ENCODE data around the gene ITFG1. TPM values are rescaled to one million over a fixed set of nuclear protein-coding genes. Genes with fewer than 3 reads are reported as not detected.

The ITFG1 gene
- total and polyA plus RNA-seq, 9 of the 15 experiments (the other 6 are each of a cell fraction or from before 2014, with no cell fraction given): 17.1 to 83.5 (median 35.8) TPM

- TF ChIP-seq NRF1 (conservative IDR thresholded peaks at IDR 0.05 in 1 of 2, IDR thresholded peaks at IDR 0.05 in 1 of 2) (peak in 1 of 2 experiments; percentile 43; a peak in 2 of 4 replicates), STAG1 (CRISPR knock-in tag; IDR thresholded peaks at IDR 0.05; ENCODE audit: borderline replicate concordance) (0 out of 2 replicates have a peak, but pooled peaks have one; percentile 25), ELF2 (CRISPR knock-in tag; IDR thresholded peaks at IDR 0.05) (no peak), ZFX (CRISPR knock-in tag; IDR thresholded peaks at IDR 0.05) (peak; percentile 82), RAD21 (CRISPR knock-in tag; conservative IDR thresholded peaks at IDR 0.05 in 1 of 2, IDR thresholded peaks at IDR 0.05 in 1 of 2) (peak; percentile 34 to 62), YY1 (IDR thresholded peaks at IDR 0.05; ENCODE audit: borderline replicate concordance in 1 of 3, control insufficient read depth in 1 of 3, extremely low read depth in 1 of 3, insufficient read depth in 3 of 3, insufficient read length in 1 of 3, insufficient replicate concordance in 2 of 3, low read depth in 1 of 3, low read length in 2 of 3) (peak in 2 of 3 experiments; percentile 67 to 70), MAZ (CRISPR knock-in tag; conservative IDR thresholded peaks at IDR 0.05 in 1 of 2, IDR thresholded peaks at IDR 0.05 in 1 of 2) (peak in 1 of 2 experiments; percentile 46; a peak in 2 of 4 replicates), ILF3 (IDR thresholded peaks at IDR 0.05; ENCODE audit: borderline replicate concordance) (no peak), HNRNPLL (IDR thresholded peaks at IDR 0.05; ENCODE audit: low read depth, low read length, poor library complexity, severe bottlenecking) (peak; percentile 82), NUFIP1 (IDR thresholded peaks at IDR 0.05; ENCODE audit: partially characterized antibody) (no peak), CBX1 (IDR thresholded peaks at IDR 0.05; ENCODE audit: low read depth) (no peak), HNRNPL (IDR thresholded peaks at IDR 0.05; ENCODE audit: low read depth, low read length) (peak; percentile 54; the same call in 1 of the 2 replicates), HCFC1 (IDR thresholded peaks at IDR 0.05; ENCODE audit: low read depth, low read length) (peak; percentile 40; the same call in 1 of the 2 replicates), NR2C2 (CRISPR knock-in tag; IDR thresholded peaks at IDR 0.05) (no peak), NR2C2 (tag; IDR thresholded peaks at IDR 0.05) (no peak), ZBTB9 (CRISPR knock-in tag; IDR thresholded peaks at IDR 0.05) (0 out of 2 replicates have a peak, but pooled peaks have one; percentile 9), ZNF232 (CRISPR knock-in tag; IDR thresholded peaks at IDR 0.05) (peak; percentile 36; the same call in 1 of the 2 replicates), FOXP1 (CRISPR knock-in tag; IDR thresholded peaks at IDR 0.05) (no peak), TBP (optimal IDR thresholded peaks at IDR 0.05; ENCODE audit: low read depth, low read length) (peak; percentile 64), MYC (IDR thresholded peaks at IDR 0.05; ENCODE audit: low read depth, low read length) (peak; percentile 53; the same call in 1 of the 2 replicates), MYC (CRISPR knock-in tag; IDR thresholded peaks at IDR 0.05; ENCODE audit: borderline replicate concordance, low read depth) (no peak), ZNF584 (CRISPR knock-in tag; IDR thresholded peaks at IDR 0.05; ENCODE audit: low read depth) (no peak)
- TF ChIP-seq, protein P1, sequence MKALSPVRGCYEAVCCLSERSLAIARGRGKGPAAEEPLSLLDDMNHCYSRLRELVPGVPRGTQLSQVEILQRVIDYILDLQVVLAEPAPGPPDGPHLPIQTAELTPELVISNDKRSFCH (CRISPR knock-in tag; IDR thresholded peaks at IDR 0.05): no peak
- TF ChIP-seq, protein P1 (tag; IDR thresholded peaks at IDR 0.05): peak; percentile 79
Observed at GRCh38 chr16:47142821-47143676, 317.8 kb downstream of the ITFG1 start (continued).
